IMR-90 (cell line): ENCODE results near the gene USP12. TPM values are rescaled to one million over a fixed set of nuclear protein-coding genes. Genes with fewer than 3 reads are reported as not detected.

Experiments
- ATAC-seq: fragments of 200-7000 bp; cut with Tn5 transposase; 2 replicates; pipeline ENCODE4 v1.9.1; 2020; ENCODE audit warnings: low read depth, mild to moderate bottlenecking, moderate library complexity
- BruUV-seq: library from RNA; stranded (reverse); fragments of 400-500 nt; replicated peaks from 2 replicates; lab custom pipeline; 2021; lab: Mats Ljungman, UMichigan
- CTCF ChIA-PET: fragments of 300-600 bp; formaldehyde crosslinking; extraction: SDS; loops from one replicate; lab custom pipeline; 2021; ENCODE audit warnings: antibody characterized with exemption; lab: Yijun Ruan, JAX
- POLR2A ChIA-PET: fragments of 300-600 bp; sonication (Branson Sonifier 250); formaldehyde crosslinking; loops from one replicate; lab custom pipeline; 2022; ENCODE audit warnings: antibody characterized with exemption; ENCODE audit not compliant: unreplicated experiment; lab: Charles Lee
- DNase-seq: peaks from one replicate; pipeline ENCODE4 v3.0.0; 2013
- H2AFZ ChIP-seq: replicated peaks from 2 replicates; pipeline ENCODE3; 2013; ENCODE audit warnings: low read length, mild to moderate bottlenecking; ENCODE audit not compliant: poor library complexity
- H2AK5ac ChIP-seq: 2 replicates; pipeline ENCODE4 v1.6.1; 2013; ENCODE audit warnings: low read depth, low read length, inconsistent platforms
- H2AK9ac ChIP-seq: replicated peaks from 2 replicates; pipeline ENCODE3; 2013; ENCODE audit warnings: mild to moderate bottlenecking, low read depth, low read length, moderate library complexity; ENCODE audit not compliant: poor library complexity
- H2BK120ac ChIP-seq: 2 replicates; pipeline ENCODE4 v1.6.1; 2013; ENCODE audit warnings: low read depth, low read length, inconsistent platforms
- H2BK15ac ChIP-seq: 3 replicates; pipeline ENCODE4 v1.6.1; 2013; ENCODE audit warnings: low read depth, low read length, inconsistent platforms
- H2BK20ac ChIP-seq: 2 replicates; pipeline ENCODE4 v1.6.1; 2013; ENCODE audit warnings: low read depth, mild to moderate bottlenecking, inconsistent platforms, low read length, moderate library complexity
- H2BK5ac ChIP-seq: 2 replicates; pipeline ENCODE4 v1.6.1; 2013; ENCODE audit warnings: mild to moderate bottlenecking, low read depth, low read length, inconsistent platforms; ENCODE audit not compliant: poor library complexity, severe bottlenecking
- H3K14ac ChIP-seq: replicated peaks from 2 replicates; pipeline ENCODE4 v1.6.1; 2013; ENCODE audit warnings: low read depth, low read length, inconsistent platforms
- H3K18ac ChIP-seq: 2 replicates; pipeline ENCODE4 v1.6.1; 2013; ENCODE audit warnings: low read depth, low read length, control low read depth
- H3K23ac ChIP-seq: 2 replicates; pipeline ENCODE4 v1.6.1; 2013; ENCODE audit warnings: low read depth, low read length, inconsistent platforms
- H3K27ac ChIP-seq: 2 replicates; pipeline ENCODE4 v1.5.1; 2013; ENCODE audit warnings: mild to moderate bottlenecking, control low read depth, low read length; ENCODE audit not compliant: insufficient read depth
- H3K27me3 ChIP-seq: 2 replicates; pipeline ENCODE4 v1.6.1; 2013; ENCODE audit warnings: low read length; ENCODE audit not compliant: control insufficient read depth, insufficient read depth
- H3K36me3 ChIP-seq: 2 replicates; pipeline ENCODE4 v1.6.1; 2013; ENCODE audit warnings: low read length, mixed read lengths; ENCODE audit not compliant: control insufficient read depth, insufficient read depth
- H3K4ac ChIP-seq: 2 replicates; pipeline ENCODE4 v1.6.1; 2013; ENCODE audit warnings: low read depth, low read length, inconsistent platforms
- H3K4me1 ChIP-seq: 2 replicates; pipeline ENCODE4 v1.6.1; 2013; ENCODE audit warnings: low read length, mixed read lengths; ENCODE audit not compliant: control insufficient read depth, insufficient read depth
- H3K4me2 ChIP-seq: 2 replicates; pipeline ENCODE4 v1.6.1; 2013; ENCODE audit warnings: low read depth, mild to moderate bottlenecking, control low read depth, low read length, moderate library complexity
- H3K4me3 ChIP-seq: 2 replicates; pipeline ENCODE4 v1.5.1; 2013; ENCODE audit warnings: low read depth, mild to moderate bottlenecking, control low read depth, low read length, moderate library complexity; ENCODE audit not compliant: insufficient read depth
- H3K56ac ChIP-seq: 2 replicates; pipeline ENCODE4 v1.6.1; 2013; ENCODE audit warnings: low read length, inconsistent platforms; ENCODE audit not compliant: insufficient read depth; ENCODE audit errors: extremely low read depth
- H3K79me1 ChIP-seq, 2 experiments: 2 replicates each; pipeline ENCODE4 v1.6.1; 2013; ENCODE audit warnings: low read length in 2 of 2, inconsistent platforms in 1 of 2, low read depth in 1 of 2
- H3K9ac ChIP-seq: 2 replicates; pipeline ENCODE4 v1.6.1; 2013; ENCODE audit warnings: low read depth, low read length, control low read depth
- H3K9me1 ChIP-seq: 2 replicates; pipeline ENCODE4 v1.6.1; 2013; ENCODE audit warnings: low read length, inconsistent platforms; ENCODE audit not compliant: insufficient read depth
- H3K9me3 ChIP-seq: 2 replicates; pipeline ENCODE4 v1.6.1; 2013; ENCODE audit warnings: low read length; ENCODE audit not compliant: control insufficient read depth, insufficient read depth
- H4K20me1 ChIP-seq: 2 replicates; pipeline ENCODE4 v1.6.1; 2013; ENCODE audit warnings: low read length, inconsistent platforms; ENCODE audit not compliant: insufficient read depth
- H4K5ac ChIP-seq: 2 replicates; pipeline ENCODE4 v1.6.1; 2013; ENCODE audit warnings: mild to moderate bottlenecking, low read depth, low read length, control low read depth
- H4K8ac ChIP-seq, 2 experiments: 2 replicates each; pipeline ENCODE4 v1.6.1; 2013; ENCODE audit warnings: low read depth in 2 of 2, low read length in 2 of 2, control low read depth in 1 of 2, inconsistent platforms in 1 of 2
- H4K91ac ChIP-seq: 2 replicates; pipeline ENCODE4 v1.6.1; 2013; ENCODE audit warnings: low read depth, low read length, inconsistent platforms; ENCODE audit not compliant: insufficient read depth
- CEBPB ChIP-seq: IDR thresholded peaks from 2 replicates; pipeline ENCODE4 v1.6.1; 2012; ENCODE audit warnings: low read depth, low read length, improper control_type of control experiment
- RAD21 ChIP-seq: IDR thresholded peaks from 2 replicates; pipeline ENCODE4 v1.6.1; 2012; ENCODE audit warnings: low read length, improper control_type of control experiment
- WGBS, 2 experiments: methylation state at CpG; one replicate each; pipeline versions ENCODE4 v1.1.5 to v1.1.7; 2013; ENCODE audit warnings: missing lambda C conversion rate in 2 of 2; ENCODE audit not compliant: insufficient read length in 1 of 2; ENCODE audit errors: extremely low coverage in 2 of 2; 5-methylcytosine and 5-hydroxymethylcytosine counted together
- dilution Hi-C: fragments of 300-500 bp; cut with HindIII; formaldehyde crosslinking; loops from one replicate; pipeline ENCODE4 v1.14.3; 2018; ENCODE audit warnings: low sequenced_read_pairs; ENCODE audit not compliant: unreplicated experiment
- in situ Hi-C: fragments of 300-500 bp; cut with MboI; formaldehyde crosslinking; loops from 3 replicates; pipeline ENCODE4 v1.14.3; 2019; ENCODE audit warnings: low sequenced_read_pairs, inconsistent platforms, mixed read lengths
- intact Hi-C: fragments of 100-400 bp; cut with micrococcal nuclease; formaldehyde crosslinking; loops from 2 replicates; pipeline ENCODE4 v1.10.0; 2022
- polyA plus RNA-seq, 3 experiments: library from polyadenylated mRNA; depleted of rRNA; stranded (reverse); fragments of >200 nt; gene quantifications; 2 replicates each; pipeline ENCODE4 v1.2.3, GENCODE V29; 2012; ENCODE audit warnings: low replicate concordance in 1 of 3
- total RNA-seq: library from RNA; depleted of rRNA; stranded (reverse); fragments of >200 nt; gene quantifications from 2 replicates; pipeline ENCODE4 v1.2.3, GENCODE V29; 2012

Gene USP12
- total and polyA plus RNA-seq, 2 of the 4 experiments (the other 2 are of a cell fraction) = 11.8 to 16.5 TPM

DNA sequence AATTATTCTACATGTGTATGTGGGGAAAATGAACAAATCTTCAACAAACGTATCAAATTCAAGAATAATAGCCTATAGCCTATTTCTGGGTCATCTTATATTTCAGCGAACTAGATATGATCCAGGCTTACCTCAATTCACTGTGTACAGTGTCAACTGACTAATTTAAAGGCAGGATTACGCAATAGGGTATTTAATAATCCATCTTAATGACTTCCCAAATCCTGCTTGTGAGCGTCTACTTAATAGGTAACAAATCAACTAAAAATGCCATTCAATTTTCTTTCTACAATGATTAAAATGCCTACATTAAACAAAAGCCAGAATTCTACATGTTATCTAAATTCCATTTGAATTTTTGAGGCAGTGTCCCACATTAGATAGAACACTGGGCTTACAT lies 67.0 kb downstream of the USP12 start:
- Histone ChIP-seq H3K27ac (no peak overlapping the region), H3K9me3 (no peaks in the 10 kb centered on the region), H4K20me1 (no peaks in the 10 kb centered on the region; the same call in 1 of the 2 replicates), H3K36me3 (peaks cover 11% of the 10 kb centered on the region), H2AFZ (no peak overlapping the region), H3K9me1 (peaks cover 6% of the 10 kb centered on the region; the same call in 1 of the 2 replicates), H3K9ac (no peak overlapping the region), H2AK9ac (no peak overlapping the region), H3K14ac (no peak overlapping the region), H3K23ac (no peak overlapping the region), H3K56ac (no peak overlapping the region), H3K79me1 (peaks cover 37 to 49% of the 10 kb centered on the region in 2 experiments), H3K4ac (no peak overlapping the region), H3K4me3 (no peak overlapping the region), H4K8ac (no peak overlapping the region), H2BK20ac (no peak overlapping the region), H3K27me3 (no peaks in the 10 kb centered on the region), H3K18ac (no peak overlapping the region), H2BK15ac (no peak overlapping the region), H2BK5ac (no peak overlapping the region), H3K4me1 (peaks cover 5% of the 10 kb centered on the region), H4K91ac (no peak overlapping the region), H3K4me2 (no peak overlapping the region), H2BK120ac (no peak overlapping the region), H4K5ac (no peak overlapping the region), H2AK5ac (no peak overlapping the region)
- in situ Hi-C loops (no loop called here), dilution Hi-C loops (no loop called here), intact Hi-C loops (no loop called here)
- ChIA-PET CTCF (no interaction called here), POLR2A (no interaction called here)
- DNase-seq (no peak), ATAC-seq (no peak)
- no TSS peak for BruUV-seq
- no CpG with 5 or more reads among the region's 4 CpGs for WGBS, 2 experiments
- TF ChIP-seq RAD21 (no peak), CEBPB (peak; percentile 94)
